Breast epithelium (tissue), 4 donors: ENCODE results near the gene NR3C1. TPM values are rescaled to one million over a fixed set of nuclear protein-coding genes. Genes with fewer than 3 reads are reported as not detected.
A peak's percentile ranks its signal among the peaks of the same experiment; 100 is the strongest.

Source experiments
- DNase-seq, 2 donors: peaks; one replicate each; pipeline ENCODE4 v3.0.0-alpha.2; 2019; ENCODE audit warnings: low spot score in 2 of 2
- H3K27ac ChIP-seq, 2 donors: fragments of 200-600 bp; sonication (generic) in 1 of 2; one replicate each; pipeline ENCODE4 v1.5.1; 2016 to 2019; ENCODE audit warnings: mild to moderate bottlenecking in 1 of 2
- H3K27me3 ChIP-seq, 2 donors: fragments of 200-600 bp; sonication (generic) in 1 of 2; one replicate each; pipeline versions ENCODE4 v1.5.1 to v1.6.0; 2017 to 2019; ENCODE audit warnings: control low read depth in 1 of 2, mild to moderate bottlenecking in 1 of 2
- H3K36me3 ChIP-seq: fragments of 200-600 bp; one replicate; pipeline ENCODE4 v1.5.1; 2019
- H3K4me1 ChIP-seq, 2 donors: fragments of 200-600 bp; sonication (generic); one replicate each; pipeline ENCODE4 v1.5.1; 2016 to 2019; ENCODE audit warnings: control low read depth in 1 of 2
- H3K4me3 ChIP-seq, 3 donors: fragments of 200-600 bp; sonication (generic); 1 replicate in 2 of 3; 2 replicates in 1 of 3; pipeline ENCODE4 v1.5.1; 2016 to 2019; ENCODE audit warnings: mild to moderate bottlenecking in 3 of 3, moderate library complexity in 2 of 3
- H3K9me3 ChIP-seq, 2 donors: fragments of 200-600 bp; sonication (generic) in 1 of 2; one replicate each; pipeline ENCODE4 v1.5.1; 2016 to 2019; ENCODE audit warnings: control low read depth in 1 of 2
- POLR2A ChIP-seq: fragments of 450-650 bp; IDR thresholded peaks from one replicate; pipeline ENCODE4 v1.6.1; 2016; ENCODE audit warnings: antibody characterized with exemption, mild to moderate bottlenecking, moderate library complexity
- POLR2AphosphoS5 ChIP-seq, 3 donors: sonication (generic); formaldehyde crosslinking; IDR thresholded peaks; one replicate each; pipeline ENCODE4 v1.6.1; 2017; ENCODE audit warnings: antibody characterized with exemption in 3 of 3
- intact Hi-C: fragments of 100-400 bp; cut with DNase I; formaldehyde crosslinking; loops from one replicate; pipeline ENCODE4 v1.15.1; 2023; ENCODE audit warnings: low total_unique reads
- total RNA-seq, 3 donors: library from RNA; depleted of rRNA; stranded (reverse); fragments of >200 nt; gene quantifications; one replicate each; pipeline ENCODE4 v1.1.0, GENCODE V29; 2016
- TF ChIP-seq, protein P1 (sequence below), 3 donors: fragments of 450-650 bp; IDR thresholded peaks; one replicate each; pipeline ENCODE4 v1.5.1; 2016 to 2017; ENCODE audit warnings: antibody characterized with exemption in 3 of 3, mild to moderate bottlenecking in 3 of 3, moderate library complexity in 3 of 3

The NR3C1 gene
- total RNA-seq, 3 donors from 2014 or later = 51.1 to 122 (median 69.7) TPM

DNA sequence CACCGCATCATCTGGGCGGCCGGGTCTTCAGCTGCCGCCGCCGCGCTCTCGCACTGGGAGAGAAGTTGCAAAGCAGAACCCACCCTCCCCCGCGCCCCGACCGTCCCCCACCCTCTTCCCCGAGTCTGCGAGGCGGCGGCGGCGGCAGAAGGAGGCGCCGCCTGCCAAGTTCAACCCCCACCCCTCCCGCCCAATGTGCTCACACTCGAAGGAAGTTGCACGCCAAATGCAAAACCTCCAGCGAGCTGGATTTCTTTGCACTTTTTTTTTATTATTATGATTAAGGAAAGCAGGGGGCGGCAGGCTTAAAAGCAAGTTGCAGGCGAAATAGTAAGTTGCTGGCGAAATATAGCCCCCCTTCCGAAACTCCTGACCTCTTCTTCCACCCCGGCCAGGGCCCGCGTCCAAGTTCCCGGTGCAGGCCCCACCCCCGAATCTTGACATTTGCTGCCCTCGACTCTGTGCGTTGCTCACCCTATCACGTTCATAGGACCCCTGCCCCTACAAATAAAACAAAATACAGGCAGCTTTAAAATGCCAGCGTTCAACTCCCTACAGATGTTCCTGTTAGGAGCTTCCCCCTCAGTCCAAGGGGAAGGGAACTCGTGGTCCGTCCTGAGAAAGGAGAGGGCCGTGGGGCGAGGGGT, 1.1 kb upstream of the NR3C1 start:
- peak overlapping the region; percentile 90 to 92 (median 91) for H3K4me3 ChIP-seq
- intact Hi-C loops = loop anchor here (2.0 to 10.0 kb wide), 2 partner anchors 54 to 380 kb away; no protein-coding TSS in a partner anchor
- no peaks in the 10 kb centered on the region for H3K4me1 ChIP-seq
- H3K9me3 ChIP-seq = no peaks in the 10 kb centered on the region
- DNase-seq = peak; percentile 64 to 67
- H3K36me3 ChIP-seq = no peaks in the 10 kb centered on the region
- TF ChIP-seq, protein P1, sequence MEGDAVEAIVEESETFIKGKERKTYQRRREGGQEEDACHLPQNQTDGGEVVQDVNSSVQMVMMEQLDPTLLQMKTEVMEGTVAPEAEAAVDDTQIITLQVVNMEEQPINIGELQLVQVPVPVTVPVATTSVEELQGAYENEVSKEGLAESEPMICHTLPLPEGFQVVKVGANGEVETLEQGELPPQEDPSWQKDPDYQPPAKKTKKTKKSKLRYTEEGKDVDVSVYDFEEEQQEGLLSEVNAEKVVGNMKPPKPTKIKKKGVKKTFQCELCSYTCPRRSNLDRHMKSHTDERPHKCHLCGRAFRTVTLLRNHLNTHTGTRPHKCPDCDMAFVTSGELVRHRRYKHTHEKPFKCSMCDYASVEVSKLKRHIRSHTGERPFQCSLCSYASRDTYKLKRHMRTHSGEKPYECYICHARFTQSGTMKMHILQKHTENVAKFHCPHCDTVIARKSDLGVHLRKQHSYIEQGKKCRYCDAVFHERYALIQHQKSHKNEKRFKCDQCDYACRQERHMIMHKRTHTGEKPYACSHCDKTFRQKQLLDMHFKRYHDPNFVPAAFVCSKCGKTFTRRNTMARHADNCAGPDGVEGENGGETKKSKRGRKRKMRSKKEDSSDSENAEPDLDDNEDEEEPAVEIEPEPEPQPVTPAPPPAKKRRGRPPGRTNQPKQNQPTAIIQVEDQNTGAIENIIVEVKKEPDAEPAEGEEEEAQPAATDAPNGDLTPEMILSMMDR (IDR thresholded peaks at IDR 0.05) = no peak
- TF ChIP-seq POLR2A (no peak), POLR2AphosphoS5 (IDR thresholded peaks at IDR 0.05) (no peak)
- no peaks in the 10 kb centered on the region for H3K27me3 ChIP-seq
- peak overlapping the region; percentile 96 to 99 for H3K27ac ChIP-seq

DNA sequence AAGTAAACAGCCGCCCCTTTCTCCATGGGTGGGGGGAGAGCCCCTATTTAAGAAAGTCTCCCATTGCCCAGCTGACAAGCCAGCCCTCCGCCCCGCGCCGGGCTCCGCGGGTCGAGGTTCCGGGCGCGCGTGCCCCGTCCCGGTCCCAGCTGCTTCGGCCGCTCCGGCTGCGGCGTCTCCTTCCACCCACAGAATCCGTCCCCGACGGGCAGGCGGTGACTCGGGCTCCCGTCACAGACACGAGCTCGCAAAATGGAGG, 223 bp downstream of the NR3C1 start:
- DNase-seq = no peak
- intact Hi-C loops = loop anchor here (10.0 kb wide), 1 partner anchor 378 kb away; no protein-coding TSS in a partner anchor
- Histone ChIP-seq H3K4me3 (peak overlapping the region; percentile 90 to 92 (median 91)), H3K4me1 (no peaks in the 10 kb centered on the region), H3K36me3 (no peaks in the 10 kb centered on the region), H3K27me3 (no peaks in the 10 kb centered on the region), H3K9me3 (no peaks in the 10 kb centered on the region), H3K27ac (peak overlapping the region; percentile 96 to 99)
- TF ChIP-seq POLR2A (no peak), POLR2AphosphoS5 (IDR thresholded peaks at IDR 0.05) (peak in 2 of 3 donors; percentile 47 to 77)
- TF ChIP-seq, protein P1 (IDR thresholded peaks at IDR 0.05) = no peak

DNA sequence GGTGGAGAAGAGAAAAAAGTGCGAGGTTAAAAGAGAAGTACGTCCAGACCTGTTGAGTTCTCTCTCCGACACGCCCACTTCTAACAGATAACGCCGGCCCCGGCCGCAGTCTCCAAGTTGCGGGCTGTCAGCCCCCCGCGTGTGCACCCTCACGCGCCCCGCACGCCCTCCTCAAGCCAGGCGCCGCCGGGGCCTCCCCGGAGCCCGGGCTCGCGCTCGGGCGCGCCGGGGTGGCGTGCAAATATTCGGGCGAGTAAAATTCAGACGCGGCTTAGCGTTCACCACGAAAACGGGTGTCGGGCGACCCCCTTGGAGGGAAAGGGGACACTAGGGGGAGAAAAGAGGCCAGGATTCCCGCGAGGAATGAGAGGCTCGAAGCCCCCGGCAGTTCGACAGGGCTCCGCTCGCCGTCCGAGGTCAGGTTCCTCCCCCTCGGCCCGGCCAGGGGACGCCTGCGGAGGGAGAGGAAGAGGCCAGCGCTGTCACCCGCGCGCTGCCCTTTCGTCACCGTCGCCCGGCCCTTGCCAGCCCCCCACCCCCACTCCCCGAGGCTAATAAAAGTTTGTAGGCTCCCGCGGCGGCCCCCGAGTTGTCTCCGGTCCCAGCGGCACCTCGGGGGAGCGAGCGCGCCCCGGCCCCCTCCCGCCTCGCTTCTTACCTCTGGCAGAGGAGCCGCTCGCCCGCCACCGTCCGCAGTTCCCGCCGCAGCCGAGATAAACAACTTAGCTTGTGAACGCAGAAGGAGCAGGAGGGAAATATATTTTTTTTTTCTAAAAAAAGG, 743 bp downstream of the NR3C1 start:
- H3K27me3 ChIP-seq = no peaks in the 10 kb centered on the region
- H3K4me3 ChIP-seq = peak overlapping the region; percentile 90 to 92 (median 91)
- no peaks in the 10 kb centered on the region for H3K4me1 ChIP-seq
- intact Hi-C loops = loop anchor here (10.0 kb wide), 1 partner anchor 378 kb away; no protein-coding TSS in a partner anchor
- H3K9me3 ChIP-seq = no peaks in the 10 kb centered on the region
- DNase-seq = peak; percentile 54 to 62
- H3K27ac ChIP-seq = peak overlapping the region; percentile 96 to 99
- TF ChIP-seq, protein P1 (IDR thresholded peaks at IDR 0.05) = no peak
- TF ChIP-seq POLR2A (no peak), POLR2AphosphoS5 (IDR thresholded peaks at IDR 0.05) (peak in 1 of 3 donors; percentile 31)
- H3K36me3 ChIP-seq = no peaks in the 10 kb centered on the region

DNA sequence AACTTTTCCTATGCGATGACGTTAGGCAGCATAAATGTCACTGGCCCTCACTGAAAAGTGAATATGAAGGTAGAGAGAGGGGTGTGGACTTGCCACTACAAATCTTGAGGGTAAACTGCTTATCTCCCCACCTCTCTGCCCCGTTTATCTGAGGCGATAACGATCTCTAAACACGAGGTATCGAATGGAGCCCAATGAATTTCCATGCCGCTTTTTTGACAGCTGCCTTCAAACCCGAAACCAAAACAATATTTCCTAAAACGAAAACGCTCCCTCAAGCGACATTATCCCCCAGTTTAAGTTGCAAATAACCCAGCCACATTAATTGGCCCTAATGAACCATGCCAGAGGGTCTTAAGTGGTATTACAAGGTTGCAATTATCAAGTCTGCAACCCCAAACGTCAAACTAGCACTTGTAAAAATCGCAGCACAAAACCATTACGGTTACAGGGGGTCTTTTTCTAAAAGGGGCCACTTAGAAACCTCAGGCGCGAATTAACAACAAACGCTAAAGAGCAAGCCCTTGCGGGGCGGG, 1.4 kb downstream of the NR3C1 start:
- H3K4me3 ChIP-seq = peak overlapping the region; percentile 90 to 92 (median 91)
- no peaks in the 10 kb centered on the region for H3K4me1 ChIP-seq
- peak overlapping the region; percentile 96 to 99 for H3K27ac ChIP-seq
- H3K36me3 ChIP-seq = no peaks in the 10 kb centered on the region
- no peak for DNase-seq
- H3K27me3 ChIP-seq = no peaks in the 10 kb centered on the region
- intact Hi-C loops = loop anchor here (10.0 kb wide), 1 partner anchor 377 kb away; no protein-coding TSS in a partner anchor
- no peak for TF ChIP-seq POLR2A
- TF ChIP-seq, protein P1 (IDR thresholded peaks at IDR 0.05) = no peak
- no peak for TF ChIP-seq POLR2AphosphoS5 (IDR thresholded peaks at IDR 0.05)
- no peaks in the 10 kb centered on the region for H3K9me3 ChIP-seq
